Ishikawa (cell line): ENCODE data around the gene IQCH.

Source experiments
- CEBPB ChIP-seq: IDR thresholded peaks from 2 replicates; pipeline ENCODE4 v1.6.1; 2012
- CREB1 ChIP-seq: IDR thresholded peaks from 2 replicates; pipeline ENCODE4 v1.6.1; 2012; ENCODE audit warnings: low read depth
- EGR1 ChIP-seq: IDR thresholded peaks from 2 replicates; pipeline ENCODE4 v1.6.1; 2012
- EP300 ChIP-seq: IDR thresholded peaks from 2 replicates; pipeline ENCODE4 v1.6.1; 2012; ENCODE audit warnings: borderline replicate concordance
- FOXM1 ChIP-seq: IDR thresholded peaks from 2 replicates; pipeline ENCODE4 v1.6.1; 2012; ENCODE audit warnings: low read depth, borderline replicate concordance
- MAX ChIP-seq: IDR thresholded peaks from 2 replicates; pipeline ENCODE4 v1.6.1; 2012
- NFIC ChIP-seq: IDR thresholded peaks from 2 replicates; pipeline ENCODE4 v1.6.1; 2012
- RAD21 ChIP-seq: IDR thresholded peaks from 2 replicates; pipeline ENCODE4 v1.6.1; 2012; ENCODE audit warnings: low read depth
- REST ChIP-seq: IDR thresholded peaks from 2 replicates; pipeline ENCODE4 v1.6.1; 2012; ENCODE audit warnings: low read depth, mild to moderate bottlenecking
- TAF1 ChIP-seq: IDR thresholded peaks from 2 replicates; pipeline ENCODE4 v1.6.1; 2012; ENCODE audit warnings: low read depth, mild to moderate bottlenecking
- TCF12 ChIP-seq: IDR thresholded peaks from 2 replicates; pipeline ENCODE4 v1.6.1; 2012; ENCODE audit warnings: low read depth
- TEAD4 ChIP-seq: IDR thresholded peaks from 2 replicates; pipeline ENCODE4 v1.6.1; 2012
- USF1 ChIP-seq: IDR thresholded peaks from 2 replicates; pipeline ENCODE4 v1.6.1; 2012
- YY1 ChIP-seq: IDR thresholded peaks from 2 replicates; pipeline ENCODE4 v1.6.1; 2012; ENCODE audit warnings: low read depth
- ZBTB7A ChIP-seq: IDR thresholded peaks from 2 replicates; pipeline ENCODE4 v1.6.1; 2012; ENCODE audit warnings: low read depth

Gene IQCH

GRCh38 chr15:67259806-67260205 lies 5.2 kb downstream of the IQCH start:
- TF ChIP-seq ZBTB7A = no peak
- TF ChIP-seq EP300 = no peak
- TF ChIP-seq RAD21 = no peak
- TF ChIP-seq TEAD4 = no peak
- TF ChIP-seq TCF12 = no peak
- no peak for TF ChIP-seq USF1
- TF ChIP-seq CREB1 = no peak
- no peak for TF ChIP-seq YY1
- TF ChIP-seq NFIC = no peak

GRCh38 chr15:67266870-67267269 lies 12.3 kb downstream of the IQCH start:
- TF ChIP-seq ZBTB7A (no peak), USF1 (no peak), TCF12 (no peak), EP300 (no peak), CREB1 (no peak), TAF1 (no peak), NFIC (no peak), FOXM1 (no peak), TEAD4 (no peak)

- no peak for TF ChIP-seq NFIC
- no peak for TF ChIP-seq YY1
- TF ChIP-seq ZBTB7A = no peak
- TF ChIP-seq CREB1 = no peak
- no peak for TF ChIP-seq TCF12
- no peak for TF ChIP-seq RAD21
- no peak for TF ChIP-seq FOXM1
- TF ChIP-seq TAF1 = no peak
- TF ChIP-seq TEAD4 = no peak
- no peak for TF ChIP-seq EGR1
- TF ChIP-seq MAX = no peak
- TF ChIP-seq CEBPB = no peak
- TF ChIP-seq USF1 = no peak
- no peak for TF ChIP-seq REST
- TF ChIP-seq EP300 = no peak
Measured at GRCh38 chr15:67267440-67267839, 12.9 kb downstream of the IQCH start.

GRCh38 chr15:67267951-67268941 lies 13.7 kb downstream of the IQCH start:
- no peak for TF ChIP-seq RAD21
- no peak for TF ChIP-seq REST
- no peak for TF ChIP-seq EGR1
- TF ChIP-seq TCF12 = no peak
- no peak for TF ChIP-seq MAX
- TF ChIP-seq TAF1 = no peak
- no peak for TF ChIP-seq USF1
- no peak for TF ChIP-seq ZBTB7A
- TF ChIP-seq NFIC = no peak
- TF ChIP-seq EP300 = no peak
- no peak for TF ChIP-seq TEAD4
- TF ChIP-seq FOXM1 = no peak
- no peak for TF ChIP-seq YY1
- no peak for TF ChIP-seq CEBPB
- no peak for TF ChIP-seq CREB1

GRCh38 chr15:67274236-67274635 lies 19.6 kb downstream of the IQCH start:
- TF ChIP-seq FOXM1 (no peak), RAD21 (no peak), USF1 (no peak), REST (no peak), CEBPB (no peak), TAF1 (no peak), YY1 (no peak), NFIC (no peak), TCF12 (no peak), EGR1 (no peak)
